Adipocyte (in vitro differentiated cells): ENCODE data around the gene TMIGD3.

Experiments
- DNase-seq: peaks from one replicate; pipeline ENCODE4 v3.0.0-alpha.2; 2015; ENCODE audit warnings: low read depth
- H3K27me3 ChIP-seq: replicated peaks from 2 replicates; pipeline ENCODE4 v1.7.0; 2013; ENCODE audit warnings: mild to moderate bottlenecking, low read length, moderate library complexity; ENCODE audit not compliant: control insufficient read depth, insufficient read depth
- H3K36me3 ChIP-seq: 2 replicates; pipeline ENCODE4 v1.7.0; 2013; ENCODE audit warnings: low read length, mild to moderate bottlenecking, moderate library complexity; ENCODE audit not compliant: control insufficient read depth, insufficient read depth, severe bottlenecking
- H3K4me1 ChIP-seq: 2 replicates; pipeline ENCODE4 v1.7.0; 2013; ENCODE audit warnings: mild to moderate bottlenecking, low read length, moderate library complexity; ENCODE audit not compliant: control insufficient read depth, insufficient read depth
- H3K4me3 ChIP-seq: 2 replicates; pipeline ENCODE4 v1.7.0; 2013; ENCODE audit warnings: mild to moderate bottlenecking, low read length, moderate library complexity
- H3K9ac ChIP-seq: 2 replicates; pipeline ENCODE4 v1.7.0; 2013; ENCODE audit warnings: mild to moderate bottlenecking, low read length, moderate library complexity
- H3K9me3 ChIP-seq: 2 replicates; pipeline ENCODE4 v1.7.0; 2013; ENCODE audit warnings: mild to moderate bottlenecking, low read length, moderate library complexity; ENCODE audit not compliant: control insufficient read depth

TMIGD3 gene

GRCh38 chr1:111454859-111455641 is 48.4 kb downstream of the TMIGD3 start:
- H3K36me3 ChIP-seq, result peaks cover 81% of the 10 kb centered on the region
- no peaks in the 10 kb centered on the region for H3K9me3 ChIP-seq
- peaks cover 29% of the 10 kb centered on the region for H3K4me1 ChIP-seq
- H3K9ac ChIP-seq, result no peak overlapping the region
- no peaks in the 10 kb centered on the region for H3K27me3 ChIP-seq
- no peak overlapping the region for H3K4me3 ChIP-seq
- DNase-seq, result no peak

- peaks cover 68% of the 10 kb centered on the region for H3K36me3 ChIP-seq
- DNase-seq, result no peak
Measured at GRCh38 chr1:111453706-111454105, 49.7 kb downstream of the TMIGD3 start.

GRCh38 chr1:111452581-111452980 is 50.9 kb downstream of the TMIGD3 start:
- Histone ChIP-seq H3K9ac (no peak overlapping the region), H3K4me1 (peaks cover 37% of the 10 kb centered on the region), H3K36me3 (peaks cover 57% of the 10 kb centered on the region), H3K4me3 (no peak overlapping the region), H3K9me3 (no peaks in the 10 kb centered on the region), H3K27me3 (no peaks in the 10 kb centered on the region)
- no peak for DNase-seq

More at GRCh38 chr1:111453706-111454105, 49.7 kb downstream of the TMIGD3 start:
- peaks cover 31% of the 10 kb centered on the region for H3K4me1 ChIP-seq
- no peaks in the 10 kb centered on the region for H3K9me3 ChIP-seq
- H3K4me3 ChIP-seq, result no peak overlapping the region
- H3K9ac ChIP-seq, result no peak overlapping the region
- H3K27me3 ChIP-seq, result no peaks in the 10 kb centered on the region

- DNase-seq, result no peak
- Histone ChIP-seq H3K27me3 (no peaks in the 10 kb centered on the region), H3K9me3 (no peaks in the 10 kb centered on the region), H3K36me3 (peaks cover 57% of the 10 kb centered on the region), H3K9ac (peak overlapping the region; percentile 99), H3K4me3 (peak overlapping the region; percentile 95), H3K4me1 (peaks cover 42% of the 10 kb centered on the region)
Measured at GRCh38 chr1:111450185-111450584, 53.2 kb downstream of the TMIGD3 start.

GRCh38 chr1:111449703-111450017 is 53.8 kb downstream of the TMIGD3 start:
- Histone ChIP-seq H3K4me3 (peak overlapping the region; percentile 95), H3K27me3 (no peaks in the 10 kb centered on the region), H3K36me3 (peaks cover 57% of the 10 kb centered on the region), H3K9me3 (no peaks in the 10 kb centered on the region), H3K9ac (peak overlapping the region; percentile 99), H3K4me1 (peaks cover 36% of the 10 kb centered on the region)
- DNase-seq, result no peak

- Histone ChIP-seq H3K4me3 (peak within 1 kb of the TSS; percentile 95), H3K27me3 (no peaks in the 10 kb centered on the region), H3K36me3 (peaks cover 57% of the 10 kb centered on the region), H3K9ac (peak within 1 kb of the TSS; percentile 99), H3K4me1 (peaks cover 33% of the 10 kb centered on the region), H3K9me3 (no peaks in the 10 kb centered on the region)
- peak; percentile 100 for DNase-seq
Measured at GRCh38 chr1:111448918-111449702, 54.3 kb downstream of the TMIGD3 start, which contains the start of the genes ATP5PB and WDR77. Gene ATP5PB, plus strand, starts transcription at chr1:111449464. Its CDS starts 78 bp downstream, at chr1:111449542. Gene WDR77, minus strand, starts transcription at chr1:111449256. Its CDS starts 87 bp downstream, at chr1:111449169.

GRCh38 chr1:111448482-111448917 is 54.9 kb downstream of the TMIGD3 start:
- Histone ChIP-seq H3K27me3 (no peaks in the 10 kb centered on the region), H3K4me3 (peak overlapping the region; percentile 95), H3K36me3 (peaks cover 57% of the 10 kb centered on the region), H3K4me1 (peaks cover 29% of the 10 kb centered on the region), H3K9ac (peak overlapping the region; percentile 99), H3K9me3 (no peaks in the 10 kb centered on the region)
- DNase-seq, result peak; percentile 64

- H3K9me3 ChIP-seq, result no peaks in the 10 kb centered on the region
- peak overlapping the region; percentile 95 for H3K4me3 ChIP-seq
- DNase-seq, result no peak
- no peaks in the 10 kb centered on the region for H3K27me3 ChIP-seq
- H3K36me3 ChIP-seq, result peaks cover 64% of the 10 kb centered on the region
- peak overlapping the region; percentile 99 for H3K9ac ChIP-seq
- peaks cover 29% of the 10 kb centered on the region for H3K4me1 ChIP-seq
Measured at GRCh38 chr1:111446967-111447892, 56.2 kb downstream of the TMIGD3 start.

GRCh38 chr1:111446546-111446945 is 56.9 kb downstream of the TMIGD3 start:
- Histone ChIP-seq H3K9ac (no peak overlapping the region), H3K4me1 (peaks cover 28% of the 10 kb centered on the region), H3K9me3 (no peaks in the 10 kb centered on the region), H3K36me3 (peaks cover 70% of the 10 kb centered on the region), H3K27me3 (no peaks in the 10 kb centered on the region), H3K4me3 (no peak overlapping the region)
- DNase-seq, result no peak

- Histone ChIP-seq H3K27me3 (no peaks in the 10 kb centered on the region), H3K9me3 (no peaks in the 10 kb centered on the region), H3K9ac (no peak overlapping the region), H3K4me1 (peaks cover 23% of the 10 kb centered on the region), H3K4me3 (no peak overlapping the region), H3K36me3 (peaks cover 83% of the 10 kb centered on the region)
- DNase-seq, result no peak
Measured at GRCh38 chr1:111444031-111444430, 59.4 kb downstream of the TMIGD3 start.
